HL-60/S4 (cell line): Measurements from ENCODE around the gene KRT33B.
"Not testable (repeated sequence)": the region's sequence is repeated elsewhere in the genome, so short reads cannot be mapped to it uniquely, and the experiment has no call there.

Source experiments
- in situ Hi-C: fragments of 300-500 bp; cut with MboI; formaldehyde crosslinking; loops from 2 replicates; pipeline ENCODE4 v1.14.3; 2022; ENCODE audit warnings: low sequenced_read_pairs

The KRT33B gene

DNA sequence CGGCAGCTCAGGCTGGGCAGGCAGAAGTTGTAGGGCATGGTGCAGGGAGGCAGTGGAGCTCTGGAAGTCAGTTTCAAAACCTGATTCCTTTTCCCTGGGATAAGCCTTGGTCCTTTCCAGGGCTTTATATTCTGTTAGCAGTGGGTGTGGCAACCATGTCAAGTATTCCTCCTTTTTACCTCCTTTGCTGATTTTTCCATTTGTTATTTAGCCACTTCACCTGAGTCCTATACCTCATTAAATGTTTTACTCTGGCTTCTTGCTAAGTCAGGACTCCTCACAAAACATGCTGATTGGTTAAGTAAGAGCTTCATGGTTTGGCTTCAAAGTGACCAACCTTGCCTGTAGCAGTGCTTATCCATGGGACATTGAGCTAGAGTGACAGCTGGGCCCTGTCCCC, at the start of gene KRT33B:
KRT33B (minus strand) TSS at position 101 of the 400 bp plus-strand sequence; CDS start at position 38, 63 bp downstream.
- in situ Hi-C loops = no loop called here

DNA sequence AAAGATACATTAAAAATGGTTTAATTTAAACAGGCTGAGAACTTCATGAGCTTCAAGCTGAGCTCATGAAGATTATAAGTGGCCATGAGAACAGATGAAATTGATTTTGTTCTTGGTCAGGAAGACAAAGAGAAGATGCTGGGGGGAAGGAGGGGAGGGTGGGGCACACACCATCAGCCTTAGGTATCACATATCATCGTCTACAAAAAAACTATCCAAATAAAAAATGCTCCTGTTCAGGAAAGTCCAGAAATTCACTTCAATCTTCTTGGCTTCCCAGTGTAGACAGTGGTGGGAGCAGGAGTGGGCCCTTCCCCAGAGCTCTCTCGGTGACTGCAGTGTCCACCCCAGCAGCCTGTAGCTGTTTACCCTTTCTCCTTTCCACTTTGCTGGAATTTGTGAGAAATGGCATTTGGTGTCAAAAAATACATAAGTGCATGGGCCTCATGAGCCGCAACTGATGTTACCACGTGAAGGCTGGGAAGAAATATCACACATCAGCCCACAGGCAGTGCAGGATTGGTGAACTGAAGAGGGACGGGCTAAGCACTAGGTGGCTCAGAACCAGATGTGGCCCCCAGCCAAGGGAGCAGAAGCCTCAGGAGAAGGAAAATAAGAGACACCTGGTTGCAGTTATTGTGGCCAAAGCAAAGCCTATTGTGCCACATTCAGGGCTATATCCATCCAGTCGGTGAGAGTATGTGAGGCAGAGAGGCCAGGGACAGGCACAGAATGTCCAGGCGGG, 48.7 kb upstream of the KRT33B start:
- in situ Hi-C loops = no loop called here

DNA sequence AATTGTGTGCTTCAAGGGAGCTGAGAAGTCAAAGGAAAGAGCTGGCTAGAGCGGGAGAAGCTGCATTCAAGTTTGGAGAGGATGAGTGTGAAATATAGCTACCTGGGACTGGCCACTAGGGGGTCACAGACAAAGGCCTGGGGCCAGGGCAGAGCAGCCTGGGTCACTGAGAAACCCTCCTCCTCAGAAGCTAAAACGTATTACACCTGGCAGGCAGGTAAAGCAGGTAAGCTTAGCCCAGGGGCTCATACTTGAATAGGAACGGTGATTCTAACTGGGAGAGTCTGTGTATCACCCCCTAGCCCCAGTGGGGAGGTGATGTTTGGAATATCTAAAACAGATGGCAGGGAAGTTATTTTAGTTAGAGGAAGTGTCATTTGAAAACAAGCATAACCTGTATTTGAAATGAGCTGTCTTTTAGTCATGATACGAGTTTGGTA, 48.0 kb upstream of the KRT33B start:
- in situ Hi-C loops = no loop called here

DNA sequence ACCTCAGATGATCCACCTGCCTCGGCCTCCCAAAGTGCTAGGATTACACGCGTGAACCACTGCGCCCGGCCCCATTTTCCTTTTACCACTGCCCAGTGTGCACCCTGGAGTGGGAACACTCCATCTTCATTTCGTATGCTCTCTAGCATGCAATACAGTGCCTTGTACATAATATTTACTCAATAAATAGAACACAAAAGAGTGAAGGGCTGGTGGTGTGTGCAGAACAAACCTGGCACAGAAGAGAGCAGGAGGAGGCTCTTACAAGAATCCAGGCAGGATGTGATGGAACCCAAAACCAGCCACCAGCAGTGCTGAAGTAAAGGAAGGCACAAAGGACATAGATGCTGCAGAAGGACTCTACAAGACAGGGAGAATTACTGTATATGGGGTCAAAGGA, 47.5 kb upstream of the KRT33B start:
- in situ Hi-C loops = no loop called here

DNA sequence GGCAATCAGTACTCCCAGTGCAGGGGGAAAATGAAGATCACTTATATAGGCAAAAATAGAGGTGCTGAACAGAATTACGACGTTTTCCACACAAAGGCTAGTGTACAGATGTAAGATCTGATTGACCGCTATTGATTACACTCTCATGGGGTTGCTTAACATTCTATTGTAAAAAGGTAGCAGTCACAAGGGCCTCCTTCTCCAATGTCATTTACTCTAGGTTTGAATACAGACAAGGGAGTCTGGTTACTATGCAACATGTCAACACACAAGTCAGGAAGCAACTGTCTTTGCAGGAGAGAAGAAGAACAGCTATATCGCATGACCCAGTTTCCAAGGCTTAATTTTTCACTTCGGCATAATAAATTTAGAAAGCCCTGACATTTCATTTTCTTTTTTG, 46.9 kb upstream of the KRT33B start:
- in situ Hi-C loops = no loop called here

DNA sequence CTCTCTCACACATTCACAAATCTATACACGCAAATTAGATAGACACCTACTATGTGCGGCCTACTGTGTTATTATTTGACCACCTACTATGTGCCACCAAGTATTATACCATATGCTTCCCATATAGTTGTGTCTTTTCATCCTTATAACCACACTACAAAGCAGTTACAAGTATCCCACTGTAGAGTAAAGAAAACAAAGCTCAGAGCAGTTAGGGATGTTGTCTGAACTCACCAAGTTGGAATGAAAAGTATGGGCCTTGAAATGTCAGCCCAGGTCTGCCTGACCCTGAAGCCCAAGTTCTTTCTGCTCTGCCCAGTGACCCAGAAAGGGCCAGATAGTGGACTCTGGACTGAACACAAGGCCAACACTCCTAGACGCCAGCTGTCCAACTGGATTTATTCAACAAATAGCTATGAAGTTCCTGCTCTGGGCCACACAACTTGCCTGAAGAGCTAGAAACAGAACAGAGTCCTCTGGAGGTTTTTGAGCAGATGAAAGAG, 46.3 kb upstream of the KRT33B start:
- in situ Hi-C loops = no loop called here

DNA sequence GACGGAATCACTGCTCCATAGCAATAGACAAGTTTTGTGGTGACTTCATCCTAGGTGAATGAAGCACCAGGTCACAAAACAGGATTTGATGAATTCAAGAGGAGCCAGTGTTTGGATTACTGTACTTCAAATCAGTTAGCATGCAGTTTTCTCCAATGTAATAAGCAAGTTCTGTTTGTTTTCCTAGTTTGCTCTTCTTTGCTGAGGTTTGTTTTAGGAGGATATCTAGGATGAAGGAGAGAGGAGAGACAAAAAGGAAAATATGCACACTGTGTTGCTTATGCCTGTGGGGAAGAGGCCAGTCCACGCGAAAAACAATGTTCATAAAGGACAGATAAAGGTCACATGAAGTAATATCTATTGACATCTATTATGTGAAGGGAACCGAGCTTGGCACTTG, 45.8 kb upstream of the KRT33B start:
- in situ Hi-C loops = no loop called here

DNA sequence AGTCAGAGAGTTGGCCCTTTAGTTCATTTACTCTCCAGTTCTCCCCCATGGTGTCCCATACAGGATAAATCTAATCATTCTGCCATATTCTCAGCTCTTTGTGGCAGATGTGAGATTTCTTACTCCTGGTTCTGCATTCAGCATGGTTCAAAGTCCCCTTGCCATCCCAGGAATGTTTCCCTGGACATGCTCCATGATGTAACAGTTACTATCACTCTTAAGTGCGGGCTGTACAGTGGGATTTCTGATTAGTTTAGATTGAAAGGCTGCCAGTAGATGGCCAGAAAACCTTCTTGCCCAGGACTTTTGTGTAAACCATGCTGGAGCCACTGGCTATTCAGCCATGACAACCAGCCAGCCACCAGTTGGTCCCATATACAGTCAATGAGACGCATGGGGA, 44.4 kb upstream of the KRT33B start:
- in situ Hi-C loops = no loop called here

DNA sequence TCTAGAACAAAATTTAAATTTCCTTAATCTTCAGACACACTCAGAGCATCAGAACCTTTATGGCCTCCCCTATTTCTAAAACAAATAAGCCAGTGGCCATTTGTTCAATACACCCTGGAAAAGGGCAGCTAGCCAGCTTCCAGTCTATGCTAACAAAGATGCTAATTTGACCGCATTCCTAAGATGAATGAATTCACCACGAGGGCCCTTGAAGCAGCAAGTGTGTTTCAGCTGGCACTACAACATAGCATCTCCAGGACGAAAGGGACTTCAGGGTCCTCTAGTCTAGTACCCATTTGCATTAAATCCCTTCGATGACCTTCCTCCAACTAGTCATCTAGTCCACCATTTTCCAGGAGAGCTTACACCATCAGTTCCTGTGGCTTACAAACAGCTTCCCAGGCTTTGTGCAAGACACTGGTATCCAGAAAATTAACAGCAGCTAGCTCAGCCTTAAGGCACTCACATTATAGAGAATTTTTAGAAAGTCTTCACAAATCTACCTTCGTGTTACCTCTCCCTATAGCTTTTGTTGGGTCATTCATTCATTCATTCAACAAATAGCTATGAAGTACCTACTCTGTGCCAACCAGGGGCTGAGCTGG, 43.8 kb upstream of the KRT33B start:
- in situ Hi-C loops = no loop called here

DNA sequence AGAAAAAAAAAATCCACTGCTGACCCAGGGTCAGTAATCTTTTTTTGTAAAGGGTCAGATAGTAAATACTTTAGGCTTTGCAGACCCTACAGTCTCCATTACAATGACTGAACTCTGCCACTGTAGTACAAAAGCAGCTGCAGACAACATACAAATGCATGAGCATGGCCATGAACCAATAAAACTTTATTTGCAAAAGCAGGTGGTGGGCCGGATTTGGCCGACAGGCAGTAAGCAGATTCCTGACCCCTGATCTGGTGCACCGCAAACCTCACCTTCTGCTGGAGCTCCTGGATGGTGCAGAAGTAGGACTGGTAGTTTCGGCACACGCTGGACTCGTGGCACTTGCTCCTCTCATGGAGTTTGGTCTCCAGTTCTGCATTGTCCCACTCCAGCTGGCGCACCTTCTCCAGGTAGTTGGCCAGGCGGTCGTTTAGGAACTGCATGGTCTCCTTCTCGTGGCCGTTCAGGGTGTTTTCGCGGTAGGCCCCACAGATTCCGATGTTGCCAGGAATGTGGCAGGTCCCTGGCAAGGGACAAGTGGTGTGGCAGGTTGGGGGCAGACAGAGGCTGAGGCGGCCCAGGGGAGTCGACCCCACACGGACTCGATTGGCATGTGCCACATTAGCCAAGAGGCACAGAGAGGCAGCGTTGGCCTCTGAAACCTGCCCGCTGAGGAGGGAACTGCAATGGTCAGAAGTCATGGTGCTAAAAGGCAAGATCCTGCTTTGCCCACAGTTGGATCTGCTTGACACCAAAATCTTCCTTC, 41.6 kb upstream of the KRT33B start:
- in situ Hi-C loops = no loop called here

DNA sequence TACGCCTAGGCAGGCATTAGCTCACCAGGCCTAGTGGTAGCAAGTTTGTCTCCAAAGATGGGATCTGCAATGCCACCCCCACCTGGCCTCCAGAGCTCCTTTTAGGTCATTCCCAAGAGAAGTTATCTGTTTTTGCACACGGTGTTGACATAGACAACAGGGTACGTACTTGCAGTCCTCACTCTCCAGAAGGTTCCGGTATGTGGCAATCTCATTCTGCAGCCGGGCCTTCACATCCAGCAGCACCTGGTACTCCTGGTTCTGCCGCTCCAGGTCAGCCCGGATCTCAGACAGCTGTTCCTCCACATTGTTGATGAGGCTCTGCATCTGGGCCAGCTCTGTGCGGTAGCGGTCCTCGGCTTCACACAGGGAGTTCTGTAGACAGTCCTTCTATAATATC, 37.6 kb upstream of the KRT33B start:
- in situ Hi-C loops = no loop called here

DNA sequence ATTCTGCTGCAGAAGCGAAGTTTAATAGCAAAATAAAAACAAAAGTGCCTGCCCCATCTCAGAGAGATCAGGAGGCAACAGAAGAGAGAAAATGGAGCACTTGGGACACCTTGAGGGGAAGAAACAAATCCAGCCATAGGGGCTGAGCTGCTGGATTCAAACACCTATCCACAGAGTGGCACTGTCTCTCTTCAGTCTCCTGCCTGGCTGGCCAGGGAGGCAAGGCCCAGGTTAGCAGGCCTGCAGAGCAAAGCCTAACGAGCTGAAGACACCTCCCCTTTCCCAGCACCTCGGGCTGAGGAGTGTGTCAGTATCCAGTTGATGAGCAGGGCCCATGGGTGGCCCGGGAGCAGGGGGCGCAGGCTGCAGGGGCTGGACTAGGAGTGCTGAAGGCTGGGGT, 36.6 kb upstream of the KRT33B start:
- in situ Hi-C loops = no loop called here

DNA sequence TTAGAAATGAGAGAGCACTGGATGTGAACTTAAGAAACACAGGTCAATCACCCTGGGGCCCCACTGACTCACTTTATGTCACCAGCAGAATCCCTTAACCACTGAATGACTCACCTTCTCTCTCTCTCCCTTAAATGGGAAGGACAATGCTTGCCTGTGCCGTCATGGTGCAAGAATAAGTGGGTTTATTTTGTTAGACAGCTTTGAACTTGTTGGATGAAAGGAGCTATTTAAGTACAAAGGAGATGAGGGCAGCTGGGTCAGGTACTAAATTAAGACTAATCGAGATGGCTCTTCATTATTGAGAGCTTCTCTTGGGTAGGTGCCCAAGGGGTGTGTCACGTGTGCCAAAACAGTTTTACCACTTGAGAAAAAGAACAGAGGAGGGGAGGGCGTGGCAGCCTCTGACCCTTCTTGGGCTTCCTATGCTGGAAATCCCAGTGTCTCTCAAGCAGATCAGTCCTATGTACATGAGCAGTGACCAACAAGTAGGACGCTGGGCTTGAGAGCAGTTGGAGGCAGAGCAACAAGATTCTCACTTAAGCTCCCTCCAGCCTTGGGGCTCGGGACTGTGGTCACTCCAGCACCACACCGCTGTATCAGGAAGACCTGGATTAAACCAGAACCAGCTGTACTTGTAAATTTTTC, 34.5 kb upstream of the KRT33B start:
- in situ Hi-C loops = no loop called here

DNA sequence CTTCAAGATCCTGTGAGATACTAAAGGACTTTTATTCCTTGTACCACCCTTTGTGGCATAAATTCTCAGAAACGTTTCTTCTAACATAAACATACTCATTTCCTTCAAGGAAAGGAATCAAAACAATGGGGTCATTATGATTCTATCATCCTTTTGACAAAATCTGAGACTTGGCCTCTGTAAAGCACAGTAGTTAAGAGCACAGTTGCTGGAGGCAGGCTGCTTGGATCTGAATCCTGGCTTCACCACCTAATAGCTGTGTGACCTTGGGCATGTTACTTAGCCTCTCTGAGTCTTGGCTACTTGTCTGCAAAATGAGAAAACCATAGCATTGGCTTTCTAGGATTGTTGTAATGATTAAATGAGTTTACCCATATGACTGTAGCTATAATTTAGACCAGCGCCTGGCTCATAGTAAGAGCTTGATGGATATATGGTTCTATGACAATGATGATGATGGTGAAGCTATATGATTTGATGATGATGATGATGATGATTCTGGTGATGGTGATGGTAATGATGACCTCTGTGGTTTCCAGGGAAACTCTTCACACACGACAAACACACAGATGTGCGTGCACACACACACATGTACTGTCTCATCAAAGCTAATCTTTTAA, 33.9 kb upstream of the KRT33B start:
- in situ Hi-C loops = no loop called here

DNA sequence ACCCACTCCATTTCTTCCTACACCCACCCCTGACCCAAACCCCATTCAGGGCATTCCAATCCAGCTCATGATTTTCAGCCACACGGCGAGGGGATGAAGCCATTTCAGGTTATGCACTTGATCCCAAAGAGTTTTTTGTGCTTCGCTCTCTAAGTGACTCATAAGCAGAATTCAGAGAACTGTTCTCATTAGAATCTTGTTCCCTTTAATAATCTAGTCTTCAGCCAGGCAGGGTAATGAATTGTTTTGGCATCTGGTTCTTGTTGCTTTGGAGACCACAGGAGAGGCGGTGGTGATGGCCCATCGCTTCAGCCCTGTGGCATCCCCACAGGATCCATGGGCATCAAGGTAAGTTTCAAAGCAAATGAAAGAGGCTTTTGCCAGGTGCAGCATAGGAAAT, 32.5 kb upstream of the KRT33B start:
- in situ Hi-C loops = no loop called here

DNA sequence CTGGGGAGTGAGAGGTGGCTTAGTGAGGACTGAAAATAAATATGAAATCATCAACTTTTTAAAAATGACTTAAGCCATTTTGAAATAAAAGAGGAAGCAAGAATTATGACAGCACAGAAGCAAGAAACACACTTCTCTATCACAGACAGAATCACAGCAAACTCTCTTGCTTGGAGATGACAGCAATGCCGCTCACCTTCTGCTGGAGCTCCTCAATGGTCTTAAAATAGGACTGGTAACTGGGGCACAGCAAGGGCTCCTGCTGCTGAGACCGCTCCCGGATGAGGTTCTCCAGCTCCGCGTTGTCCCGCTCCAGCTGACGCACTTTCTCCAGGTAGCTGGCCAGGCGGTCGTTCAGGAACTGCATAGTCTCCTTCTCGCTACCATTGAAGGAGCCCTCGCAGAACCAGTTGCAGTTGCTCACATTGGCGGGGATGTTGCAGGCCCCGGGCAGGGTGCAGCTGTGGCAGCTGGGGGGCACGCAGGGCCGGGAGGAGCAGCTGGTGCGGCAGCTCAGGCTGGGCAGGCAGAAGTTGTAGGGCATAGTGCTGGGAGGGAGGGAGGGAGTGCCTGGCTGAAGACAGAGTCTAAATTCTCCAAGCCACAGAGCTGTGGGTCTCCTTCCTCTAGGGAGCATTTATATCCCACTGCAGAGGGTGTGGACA, 27.5 kb upstream of the KRT33B start, which contains the start of gene KRT31:
KRT31 (minus strand) TSS at position 613 of the 665 bp plus-strand sequence; CDS start at position 544, 69 bp downstream.
- in situ Hi-C loops = no loop called here

DNA sequence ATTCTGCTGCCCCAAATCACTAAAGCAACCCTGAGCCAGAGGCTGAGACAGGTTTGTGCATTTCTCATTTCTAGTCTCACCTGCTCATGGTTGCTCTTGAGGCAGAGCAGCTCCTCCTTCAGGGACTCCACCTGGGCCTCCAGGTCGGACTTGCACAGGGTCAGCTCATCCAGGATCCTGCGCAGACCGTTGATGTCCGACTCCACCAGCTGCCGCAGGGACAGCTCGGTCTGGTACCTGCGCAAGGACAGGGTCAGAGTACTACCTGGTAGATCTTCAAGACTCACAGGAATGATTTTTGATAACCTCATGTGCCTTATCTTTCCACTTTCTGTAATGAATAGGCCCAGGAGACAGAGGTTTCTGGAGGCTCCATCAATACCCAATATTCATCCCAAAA, 26.7 kb upstream of the KRT33B start:
- in situ Hi-C loops = no loop called here

DNA sequence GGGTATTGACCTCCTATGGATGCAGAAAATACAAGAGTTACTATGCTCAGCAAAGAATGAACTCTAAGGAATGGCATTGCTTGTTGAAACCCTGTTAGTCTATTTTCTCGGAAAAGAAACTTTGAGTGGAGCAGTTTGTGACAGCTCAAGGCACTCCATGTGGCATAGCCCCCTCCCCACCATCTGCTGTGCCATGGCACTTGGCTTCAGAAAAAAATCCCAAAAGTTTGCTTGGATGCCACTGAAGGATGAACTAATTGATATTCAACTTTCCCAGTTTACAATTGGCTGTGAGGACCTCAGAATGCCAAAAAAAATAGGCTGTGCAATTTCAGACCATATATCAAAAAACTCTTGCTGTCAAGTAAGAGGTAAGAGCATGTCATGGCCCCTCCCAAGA, 26.0 kb upstream of the KRT33B start:
- in situ Hi-C loops = no loop called here

DNA sequence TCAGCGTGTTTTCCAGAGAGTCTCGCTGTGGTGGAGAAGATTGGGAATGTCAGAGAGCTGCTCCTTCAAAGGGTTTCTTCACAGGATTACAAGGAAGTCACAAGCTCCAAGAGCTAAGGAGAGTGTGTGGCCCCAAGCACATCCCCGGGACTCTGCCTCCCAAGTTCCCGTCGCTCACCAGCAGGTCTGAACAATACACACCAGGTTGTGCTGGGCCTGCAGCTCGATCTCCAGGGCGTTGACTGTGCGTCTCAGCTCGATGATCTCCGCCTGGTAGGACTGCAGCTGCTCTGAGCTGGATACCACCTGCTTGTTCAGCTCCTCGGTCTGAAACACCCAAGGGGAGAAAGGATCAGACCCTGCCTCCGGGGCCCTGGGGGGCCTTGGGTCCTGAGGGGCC, 25.4 kb upstream of the KRT33B start:
- in situ Hi-C loops = not testable (repeated sequence)
